Activated T-helper 17 cell treated with anti-CD3 and anti-CD28 coated beads, Interleukin-2, amount 50 U/mL, for 72 hours (primary cell): ENCODE measurements around the gene DNAJC4. TPM values are rescaled to one million over a fixed set of nuclear protein-coding genes. Genes with fewer than 3 reads are reported as not detected.

Source experiments
- ATAC-seq: fragments of 150-1000 bp; cut with Tn5 transposase; replicated peaks from 2 replicates; pipeline ENCODE4 v1.10.0; 2021; ENCODE audit warnings: mild to moderate bottlenecking, moderate library complexity
- H3K27ac Mint-ChIP-seq: one replicate; pipeline ENCODE4 v1.8.0; 2022; ENCODE audit warnings: mixed read lengths
- H3K27me3 Mint-ChIP-seq: one replicate; pipeline ENCODE4 v1.8.0; 2022; ENCODE audit warnings: mixed read lengths
- H3K36me3 Mint-ChIP-seq: one replicate; pipeline ENCODE4 v1.8.0; 2022; ENCODE audit warnings: low read depth, mild to moderate bottlenecking, mixed read lengths
- H3K4me1 Mint-ChIP-seq: one replicate; pipeline ENCODE4 v1.8.0; 2022; ENCODE audit warnings: mixed read lengths
- H3K4me3 Mint-ChIP-seq: one replicate; pipeline ENCODE4 v1.8.0; 2022; ENCODE audit warnings: mild to moderate bottlenecking, mixed read lengths
- H3K9me3 Mint-ChIP-seq: one replicate; pipeline ENCODE4 v1.8.0; 2022; ENCODE audit warnings: mixed read lengths
- total RNA-seq, 2 donors: library from RNA; stranded (reverse); gene quantifications; one replicate each; pipeline ENCODE4 v1.2.3, GENCODE V29; 2022

The DNAJC4 gene, protein sequence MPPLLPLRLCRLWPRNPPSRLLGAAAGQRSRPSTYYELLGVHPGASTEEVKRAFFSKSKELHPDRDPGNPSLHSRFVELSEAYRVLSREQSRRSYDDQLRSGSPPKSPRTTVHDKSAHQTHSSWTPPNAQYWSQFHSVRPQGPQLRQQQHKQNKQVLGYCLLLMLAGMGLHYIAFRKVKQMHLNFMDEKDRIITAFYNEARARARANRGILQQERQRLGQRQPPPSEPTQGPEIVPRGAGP
- 10 to 100 TPM; 19.9 to 39.7 TPM for total RNA-seq

DNA sequence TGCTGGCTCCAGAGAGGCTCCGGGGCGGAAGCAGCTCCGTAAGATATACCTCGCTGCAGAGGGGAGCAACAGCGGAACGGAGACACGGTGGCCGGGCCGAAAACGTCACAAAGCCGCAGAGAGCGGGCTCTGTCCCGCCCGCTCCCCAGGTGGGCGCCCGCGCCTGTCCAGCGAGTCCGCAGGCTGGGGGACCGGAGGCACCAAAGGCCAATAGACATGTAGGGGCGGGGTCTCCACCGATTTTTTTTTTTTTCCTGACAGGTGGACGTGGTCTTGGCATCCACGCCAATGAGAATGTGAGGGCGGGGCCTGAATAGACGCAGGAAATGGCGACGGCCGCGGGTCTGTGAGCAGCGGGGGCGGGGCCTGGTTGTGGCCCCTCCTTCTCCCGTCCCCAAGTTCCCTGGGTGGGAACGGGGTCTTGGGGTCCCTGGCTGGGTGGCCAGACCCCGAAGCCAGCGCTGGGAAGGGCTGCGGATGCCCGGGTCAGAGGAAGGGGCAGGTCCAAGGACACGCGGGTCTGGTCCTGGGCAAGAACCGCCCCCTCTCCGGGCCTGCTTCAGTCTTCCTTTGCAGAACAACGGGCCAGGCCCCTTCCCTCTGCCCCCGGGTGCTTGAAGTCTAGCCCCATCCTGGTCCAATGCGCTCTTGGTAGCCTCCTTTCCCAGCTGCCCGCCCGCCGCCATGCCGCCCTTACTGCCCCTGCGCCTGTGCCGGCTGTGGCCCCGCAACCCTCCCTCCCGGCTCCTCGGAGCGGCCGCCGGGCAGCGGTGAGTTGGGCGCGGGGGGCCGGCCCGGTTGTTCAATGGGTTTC is at the start of gene DNAJC4:
DNAJC4 (plus strand) TSS at position 378 of the 814 bp plus-strand sequence; CDS start at position 685, 307 bp downstream.
- peaks cover 8% of the 10 kb centered on the region for H3K4me1 Mint-ChIP-seq
- H3K27me3 Mint-ChIP-seq: no peaks in the 10 kb centered on the region
- H3K9me3 Mint-ChIP-seq: no peaks in the 10 kb centered on the region
- H3K36me3 Mint-ChIP-seq: peaks cover 43% of the 10 kb centered on the region
- ATAC-seq: peak; percentile 54
- H3K4me3 Mint-ChIP-seq: peak within 1 kb of the TSS; percentile 91
- peak within 1 kb of the TSS; percentile 46 for H3K27ac Mint-ChIP-seq

DNA sequence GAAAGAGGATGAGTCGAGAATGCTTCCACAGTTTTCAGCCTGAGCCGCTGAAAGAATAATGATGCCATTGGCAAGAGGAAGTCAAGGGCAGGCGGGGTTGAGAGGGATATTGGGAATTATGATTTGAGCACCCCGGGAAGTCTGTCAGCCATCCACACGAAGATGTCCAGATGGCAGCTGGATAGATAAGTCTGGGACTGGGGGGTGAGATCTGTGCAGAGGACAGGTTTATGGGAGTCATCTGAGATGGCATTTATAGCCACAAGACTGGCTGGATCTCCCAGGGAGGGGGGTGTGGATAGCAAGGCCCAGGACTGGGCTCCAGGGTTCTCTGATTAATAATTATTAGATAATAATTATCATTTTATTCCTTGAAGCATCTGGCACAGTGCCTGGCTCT is 49.5 kb upstream of the DNAJC4 start:
- Mint-ChIP-seq H3K27ac (no peak overlapping the region), H3K9me3 (no peaks in the 10 kb centered on the region), H3K4me3 (no peak overlapping the region), H3K4me1 (peaks cover 12% of the 10 kb centered on the region), H3K36me3 (peaks cover 4% of the 10 kb centered on the region), H3K27me3 (no peaks in the 10 kb centered on the region)
- no peak for ATAC-seq

DNA sequence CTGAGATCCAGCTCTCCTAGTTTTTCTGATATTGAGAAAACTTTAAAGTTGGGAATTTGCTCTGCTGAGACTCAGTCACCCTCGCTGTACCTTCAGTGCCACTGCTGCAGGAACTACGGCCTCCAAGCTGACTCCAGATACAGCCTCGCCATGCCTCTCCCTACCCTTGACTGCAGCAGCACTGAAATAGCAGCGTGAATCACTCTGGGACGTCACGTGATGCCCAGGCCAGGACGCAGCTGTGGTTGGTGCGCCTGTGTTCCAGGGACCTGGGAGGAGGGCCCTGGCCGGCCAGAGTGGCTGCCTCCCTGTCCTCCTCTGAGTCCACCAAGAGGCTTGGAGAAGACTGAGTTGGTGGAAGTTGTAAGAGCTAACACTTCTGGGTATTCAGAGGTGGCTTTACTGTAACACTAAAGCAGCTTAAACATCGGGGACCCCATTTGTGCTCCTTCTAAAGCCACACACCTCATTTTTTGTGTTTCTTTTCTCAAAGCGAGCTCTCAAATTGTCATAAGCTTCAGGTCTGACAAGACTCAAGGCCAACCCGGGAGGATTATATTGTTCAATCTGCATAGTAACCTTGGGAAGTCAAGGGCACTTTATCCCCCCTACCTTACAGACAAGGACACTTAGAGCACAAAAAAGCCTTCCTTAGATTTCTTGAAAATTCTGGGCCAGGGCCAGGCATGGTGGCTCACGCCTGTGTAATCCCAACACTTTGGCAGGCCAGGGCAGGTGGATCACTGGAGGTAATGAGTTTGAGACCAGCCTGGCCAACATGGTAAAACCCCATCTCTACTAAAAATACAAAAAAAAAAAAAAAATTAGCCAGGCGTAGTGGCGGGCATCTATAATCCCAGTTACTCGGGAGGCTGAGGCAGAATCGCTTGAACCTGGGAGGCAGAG is 48.6 kb upstream of the DNAJC4 start:
- Mint-ChIP-seq H3K4me3 (peak overlapping the region; percentile 19), H3K36me3 (peaks cover 8% of the 10 kb centered on the region), H3K27ac (no peak overlapping the region), H3K9me3 (no peaks in the 10 kb centered on the region), H3K27me3 (no peaks in the 10 kb centered on the region), H3K4me1 (peaks cover 12% of the 10 kb centered on the region)
- ATAC-seq: no peak

DNA sequence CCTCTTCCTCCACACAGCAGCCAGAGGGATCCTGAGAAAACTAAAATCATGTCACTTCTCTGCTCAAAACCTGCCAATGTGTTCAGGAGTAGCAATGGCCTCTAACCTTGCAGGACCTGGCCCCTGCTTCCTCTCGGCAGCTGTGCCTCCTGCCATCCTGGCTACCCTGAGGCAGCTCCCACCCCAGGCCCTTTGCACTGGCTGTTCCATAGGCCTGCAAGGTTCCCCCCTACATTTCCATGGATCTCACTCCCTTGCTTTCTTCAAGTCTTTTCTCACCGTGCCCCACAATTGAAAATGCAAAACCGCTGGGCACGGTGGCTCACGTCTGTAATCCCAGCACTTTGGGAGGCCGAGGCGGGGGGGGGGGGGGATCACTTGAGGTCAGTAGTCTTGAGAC is 46.5 kb upstream of the DNAJC4 start:
- Mint-ChIP-seq H3K27ac (no peak overlapping the region), H3K4me3 (no peak overlapping the region), H3K36me3 (peaks cover 8% of the 10 kb centered on the region), H3K9me3 (no peaks in the 10 kb centered on the region), H3K4me1 (peaks cover 5% of the 10 kb centered on the region), H3K27me3 (no peaks in the 10 kb centered on the region)
- no peak for ATAC-seq

DNA sequence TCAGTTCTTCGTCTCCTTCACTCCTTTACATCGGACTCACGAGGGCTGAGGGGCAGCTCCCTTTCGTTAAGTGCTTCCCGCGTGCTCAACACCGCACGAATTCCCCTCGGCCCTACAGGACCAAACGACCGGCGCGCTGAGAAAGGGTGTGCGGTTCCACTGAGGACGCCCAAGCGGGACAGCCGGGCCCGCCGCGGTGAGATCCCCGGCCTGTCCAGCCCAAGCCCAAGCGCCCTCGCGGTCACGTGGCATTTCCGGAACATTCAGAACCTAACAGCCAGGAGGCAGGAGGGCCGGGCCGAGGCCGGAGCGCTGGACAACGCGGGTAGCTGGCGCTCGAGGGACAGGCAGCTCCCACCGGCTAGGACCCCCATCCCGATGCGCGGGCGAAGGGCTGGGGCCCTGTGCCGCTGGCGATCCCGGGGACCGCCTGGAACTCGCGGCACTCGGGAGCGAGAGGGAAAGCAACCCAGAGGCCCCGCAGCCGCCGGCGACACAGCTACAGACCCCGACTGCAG is 45.1 kb upstream of the DNAJC4 start:
- ATAC-seq: no peak

DNA sequence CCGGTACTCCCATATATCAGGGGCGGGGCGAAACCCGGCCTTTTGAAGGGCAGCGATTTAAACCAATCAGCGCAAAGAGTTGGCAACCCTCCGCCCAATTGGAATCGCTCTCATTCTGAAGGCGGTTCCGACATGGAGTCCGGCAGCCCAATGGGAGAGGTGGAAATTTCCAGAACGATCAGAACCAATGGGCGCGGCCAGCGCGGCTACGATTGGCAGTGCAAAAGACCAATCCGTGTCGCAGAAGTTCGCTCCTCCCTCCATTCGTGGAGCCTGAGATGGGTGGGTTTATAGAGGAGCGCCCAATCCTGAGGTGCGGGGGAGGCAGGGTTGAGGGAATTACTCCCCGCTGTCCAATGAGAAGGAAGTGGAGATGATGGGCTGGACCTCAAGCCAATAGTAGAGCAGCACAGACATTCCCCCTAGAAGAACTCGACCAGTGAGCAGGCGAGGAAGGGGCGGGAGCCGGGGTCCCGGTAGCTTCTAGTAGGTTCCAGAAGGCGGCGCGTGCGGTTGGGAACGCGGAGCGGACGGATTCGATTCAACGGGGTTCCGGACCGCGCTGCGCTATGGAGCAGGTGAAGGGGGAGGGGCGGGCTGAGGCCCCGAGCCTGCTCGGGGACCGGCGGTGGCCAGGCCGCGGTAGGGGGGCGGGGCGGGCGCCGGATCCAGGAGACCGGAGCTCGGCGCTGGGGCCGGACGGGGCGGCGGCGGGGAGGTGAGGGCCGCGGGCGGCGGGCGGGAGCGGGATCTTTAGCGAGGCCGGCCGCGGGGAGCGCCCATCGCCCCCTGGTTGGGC is 44.5 kb upstream of the DNAJC4 start, which contains the start of gene STIP1:
STIP1 (plus strand) TSS at position 479 of the 799 bp plus-strand sequence; CDS start at position 570, 91 bp downstream.
- Mint-ChIP-seq H3K36me3 (peaks cover 23% of the 10 kb centered on the region), H3K4me1 (peaks cover 9% of the 10 kb centered on the region), H3K27me3 (no peaks in the 10 kb centered on the region), H3K9me3 (no peaks in the 10 kb centered on the region), H3K4me3 (no peak within 1 kb of the TSS), H3K27ac (no peak within 1 kb of the TSS)
- peak; percentile 87 for ATAC-seq

More for the DNA sequence above, 45.1 kb upstream of the DNAJC4 start:
- no peaks in the 10 kb centered on the region for H3K27me3 Mint-ChIP-seq
- H3K27ac Mint-ChIP-seq: no peak overlapping the region
- H3K4me1 Mint-ChIP-seq: peaks cover 5% of the 10 kb centered on the region
- H3K9me3 Mint-ChIP-seq: no peaks in the 10 kb centered on the region
- no peak overlapping the region for H3K4me3 Mint-ChIP-seq
- peaks cover 17% of the 10 kb centered on the region for H3K36me3 Mint-ChIP-seq

DNA sequence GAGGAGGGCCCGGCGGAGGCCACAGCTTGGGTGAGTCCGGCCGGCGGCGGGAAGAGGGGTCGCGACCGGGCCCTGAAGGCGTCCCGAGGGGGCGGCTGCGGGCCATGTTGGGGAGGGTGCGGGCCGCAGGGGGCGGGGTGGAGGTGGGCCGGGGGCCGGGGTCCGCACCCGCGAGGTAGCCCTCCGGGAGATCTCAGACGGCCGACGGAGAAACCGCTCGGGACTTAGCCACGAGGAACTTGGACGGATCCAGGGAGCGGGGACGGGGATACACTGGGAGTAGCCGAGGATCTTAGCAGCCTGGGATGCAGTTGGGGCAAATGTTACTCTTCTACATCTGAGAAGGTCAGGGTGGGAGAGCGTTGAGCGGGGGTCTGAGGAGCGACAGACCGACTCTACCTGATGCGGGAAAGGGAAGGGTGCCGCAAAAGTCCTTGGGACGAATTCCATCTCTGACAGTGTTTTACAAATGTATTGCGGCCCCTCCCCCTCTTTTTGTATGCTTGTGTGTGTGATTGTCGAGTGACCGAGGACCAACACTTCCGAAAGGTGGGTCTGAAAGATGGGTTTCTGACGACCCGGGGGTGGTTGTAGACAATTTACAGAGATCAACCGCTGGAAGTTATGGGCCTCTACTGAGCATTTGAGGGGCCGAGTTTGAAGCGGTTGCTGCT is 43.7 kb upstream of the DNAJC4 start:
- Mint-ChIP-seq H3K4me3 (no peak overlapping the region), H3K4me1 (peaks cover 9% of the 10 kb centered on the region)
- ATAC-seq: no peak

DNA sequence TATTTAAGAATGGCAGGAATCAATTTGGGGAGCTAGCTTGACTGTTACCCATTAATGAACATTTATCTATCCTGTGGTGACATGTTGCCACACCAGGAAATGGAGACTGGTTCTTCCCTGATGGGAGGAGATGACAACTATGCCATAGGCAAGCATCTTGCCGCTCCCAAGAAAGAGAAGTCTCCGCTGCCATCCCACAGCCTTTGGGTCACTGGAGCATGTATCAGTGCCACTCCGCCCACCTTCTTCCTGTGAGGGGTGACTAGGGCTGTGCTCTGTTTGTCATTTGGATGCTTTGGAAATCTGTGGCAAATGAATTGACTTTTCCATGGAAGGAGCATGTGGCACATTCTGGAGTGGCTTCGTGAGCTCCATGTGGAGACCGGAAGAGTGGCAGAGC is 37.9 kb upstream of the DNAJC4 start:
- Mint-ChIP-seq H3K36me3 (peaks cover 78% of the 10 kb centered on the region), H3K27ac (no peak overlapping the region)

More for the DNA sequence above, 43.7 kb upstream of the DNAJC4 start:
- no peaks in the 10 kb centered on the region for H3K9me3 Mint-ChIP-seq
- H3K27me3 Mint-ChIP-seq: no peaks in the 10 kb centered on the region
- peaks cover 30% of the 10 kb centered on the region for H3K36me3 Mint-ChIP-seq
- no peak overlapping the region for H3K27ac Mint-ChIP-seq

DNA sequence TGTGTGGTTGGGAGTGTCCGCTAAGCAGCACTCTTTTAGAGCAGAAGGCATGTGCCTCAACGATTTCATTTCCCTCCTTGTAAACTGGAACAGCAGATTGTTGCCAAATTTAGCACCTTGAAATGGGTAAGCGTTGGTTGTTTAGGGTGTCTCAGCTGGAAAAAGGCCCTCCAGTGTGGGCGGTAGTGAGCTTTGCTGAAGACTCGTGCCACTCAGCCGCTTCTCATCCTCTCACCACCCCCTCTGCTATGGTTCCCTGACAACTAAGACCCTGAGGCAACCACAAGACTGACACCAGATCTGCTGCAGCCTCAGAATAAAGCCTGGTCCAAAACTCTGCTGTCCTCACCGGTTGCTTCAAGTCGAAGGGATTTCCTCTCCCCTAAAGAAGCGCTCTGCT is 33.7 kb upstream of the DNAJC4 start:
- no peak overlapping the region for H3K27ac Mint-ChIP-seq
- no peak for ATAC-seq
- peaks cover 98% of the 10 kb centered on the region for H3K36me3 Mint-ChIP-seq
- H3K4me3 Mint-ChIP-seq: no peak overlapping the region
- H3K9me3 Mint-ChIP-seq: no peaks in the 10 kb centered on the region
- no peaks in the 10 kb centered on the region for H3K27me3 Mint-ChIP-seq
- no peaks in the 10 kb centered on the region for H3K4me1 Mint-ChIP-seq

More for the DNA sequence above, 37.9 kb upstream of the DNAJC4 start:
- Mint-ChIP-seq H3K4me1 (peaks cover 4% of the 10 kb centered on the region), H3K9me3 (no peaks in the 10 kb centered on the region), H3K4me3 (no peak overlapping the region), H3K27me3 (no peaks in the 10 kb centered on the region)
- ATAC-seq: no peak

DNA sequence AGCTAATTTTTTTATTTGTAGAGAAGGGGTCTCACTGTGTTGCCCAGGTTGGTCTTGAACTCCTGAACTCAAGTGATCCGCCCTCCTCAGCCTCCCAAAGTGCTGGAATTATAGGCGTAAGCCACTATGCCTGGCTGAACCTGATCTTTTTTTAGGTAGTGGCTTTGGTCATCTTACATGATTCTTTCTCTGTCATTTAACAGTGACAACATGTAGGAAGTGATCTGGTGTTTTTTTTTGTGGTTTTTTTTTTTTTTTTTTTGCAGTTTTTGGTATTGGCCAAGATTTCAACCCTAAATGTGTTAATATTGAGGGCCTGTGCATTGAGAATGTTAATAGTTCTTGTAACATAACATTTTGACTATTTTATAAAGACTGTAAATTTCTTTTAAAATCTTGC is 31.8 kb upstream of the DNAJC4 start:
- Mint-ChIP-seq H3K4me1 (peaks cover 4% of the 10 kb centered on the region), H3K4me3 (no peak overlapping the region), H3K36me3 (peaks cover 100% of the 10 kb centered on the region), H3K27ac (no peak overlapping the region), H3K9me3 (no peaks in the 10 kb centered on the region), H3K27me3 (no peaks in the 10 kb centered on the region)
- no peak for ATAC-seq

DNA sequence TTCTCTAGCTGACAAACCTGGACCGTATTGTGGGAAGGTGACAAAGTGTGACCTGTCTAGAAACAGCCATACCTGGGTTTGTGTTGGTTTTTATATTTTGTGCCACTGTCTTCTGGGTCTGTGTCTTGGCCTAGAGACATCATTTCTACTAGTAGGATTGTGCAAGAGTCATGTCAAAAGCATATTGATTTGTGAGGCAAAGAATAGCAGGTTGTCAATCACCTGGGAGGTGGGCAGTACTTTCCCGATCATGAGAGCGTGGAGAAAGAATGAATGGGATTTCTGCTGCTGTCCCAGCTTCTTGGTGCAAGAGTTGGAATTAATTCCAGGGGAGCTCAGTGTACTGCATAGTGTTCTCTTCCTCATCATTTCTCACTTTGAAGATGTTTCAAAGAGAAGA is 28.8 kb upstream of the DNAJC4 start:
- Mint-ChIP-seq H3K27me3 (no peaks in the 10 kb centered on the region), H3K4me1 (peaks cover 10% of the 10 kb centered on the region), H3K4me3 (no peak overlapping the region), H3K36me3 (peaks cover 100% of the 10 kb centered on the region), H3K27ac (no peak overlapping the region), H3K9me3 (no peaks in the 10 kb centered on the region)
- no peak for ATAC-seq

DNA sequence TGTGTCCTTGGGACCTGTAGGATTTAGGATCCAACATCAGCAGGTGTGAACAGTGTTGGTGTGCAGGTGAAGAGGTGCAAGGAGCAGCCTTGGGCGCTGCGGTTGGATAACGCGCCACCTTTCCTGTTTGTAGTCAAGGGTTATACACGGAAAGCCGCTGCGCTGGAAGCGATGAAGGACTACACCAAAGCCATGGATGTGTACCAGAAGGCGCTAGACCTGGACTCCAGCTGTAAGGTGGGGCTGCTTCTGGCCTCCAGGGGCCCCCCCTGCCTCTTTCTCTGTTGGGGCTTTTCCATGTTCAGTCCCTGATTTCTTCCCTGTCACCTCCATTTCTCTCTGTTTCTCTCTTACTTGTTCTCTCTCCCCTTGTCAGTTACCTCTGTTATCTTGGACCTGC is 27.4 kb upstream of the DNAJC4 start:
- Mint-ChIP-seq H3K27me3 (no peaks in the 10 kb centered on the region), H3K27ac (no peak overlapping the region), H3K9me3 (no peaks in the 10 kb centered on the region), H3K4me1 (peaks cover 10% of the 10 kb centered on the region), H3K4me3 (no peak overlapping the region), H3K36me3 (peaks cover 100% of the 10 kb centered on the region)
- ATAC-seq: no peak

DNA sequence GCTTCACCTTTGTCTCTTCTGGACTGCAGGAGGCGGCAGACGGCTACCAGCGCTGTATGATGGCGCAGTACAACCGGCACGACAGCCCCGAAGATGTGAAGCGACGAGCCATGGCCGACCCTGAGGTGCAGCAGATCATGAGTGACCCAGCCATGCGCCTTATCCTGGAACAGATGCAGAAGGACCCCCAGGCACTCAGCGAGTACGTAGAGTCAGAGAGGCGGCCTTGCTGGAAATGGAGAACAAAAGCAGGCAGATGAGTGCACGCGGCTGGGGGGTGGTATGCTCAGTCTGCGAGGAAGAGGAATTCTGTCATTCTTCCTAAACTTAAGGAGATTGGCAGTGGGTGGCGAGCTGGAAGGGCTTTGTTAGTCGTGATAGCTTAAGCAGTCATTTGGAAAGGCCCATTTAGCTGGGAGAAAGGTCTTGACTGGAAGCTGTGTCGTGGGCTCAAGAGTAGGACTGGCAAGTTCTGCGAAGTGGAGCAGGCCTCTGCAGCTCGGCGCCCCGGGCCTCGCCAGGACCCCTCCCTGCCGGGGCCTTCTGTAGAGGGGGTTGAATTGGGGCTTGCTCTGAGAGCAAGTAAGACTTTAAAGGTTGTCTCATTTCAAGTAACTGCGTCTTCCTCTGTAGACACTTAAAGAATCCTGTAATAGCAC is 26.8 kb upstream of the DNAJC4 start:
- Mint-ChIP-seq H3K4me1 (peaks cover 10% of the 10 kb centered on the region), H3K9me3 (no peaks in the 10 kb centered on the region), H3K27ac (peak overlapping the region; percentile 47), H3K4me3 (peak overlapping the region; percentile 93), H3K27me3 (no peaks in the 10 kb centered on the region), H3K36me3 (peaks cover 100% of the 10 kb centered on the region)
- ATAC-seq: no peak
